Colonic mucosa (tissue), 4 donors: ENCODE data around the gene ACOXL. TPM values are rescaled to one million over a fixed set of nuclear protein-coding genes. Genes with fewer than 3 reads are reported as not detected.
"Not testable (repeated sequence)": the region's sequence is repeated elsewhere in the genome, so short reads cannot be mapped to it uniquely, and the experiment has no call there.

ENCODE experiments used
- DNase-seq: peaks from one replicate; pipeline ENCODE4 v3.0.0-alpha.2; 2020
- H3K27ac ChIP-seq: fragments of 200-600 bp; one replicate; pipeline ENCODE4 v1.8.0; 2021
- H3K27me3 ChIP-seq: fragments of 200-600 bp; one replicate; pipeline ENCODE4 v1.8.0; 2021
- H3K36me3 ChIP-seq: fragments of 200-600 bp; one replicate; pipeline ENCODE4 v1.8.0; 2021
- H3K4me1 ChIP-seq: fragments of 200-600 bp; one replicate; pipeline ENCODE4 v1.8.0; 2021; ENCODE audit warnings: mild to moderate bottlenecking
- H3K4me3 ChIP-seq: fragments of 200-600 bp; one replicate; pipeline ENCODE4 v1.8.0; 2021
- H3K9ac ChIP-seq, 2 donors: one replicate each; pipeline ENCODE4 v1.7.0; 2013; ENCODE audit warnings: control low read depth in 2 of 2, low read depth in 2 of 2, low read length in 2 of 2
- H3K9me3 ChIP-seq: fragments of 200-600 bp; one replicate; pipeline ENCODE4 v1.8.0; 2021
- CTCF ChIP-seq: fragments of 200-600 bp; IDR thresholded peaks from one replicate; pipeline ENCODE4 v1.8.0; 2022; ENCODE audit warnings: antibody characterized with exemption, mild to moderate bottlenecking
- intact Hi-C: fragments of 100-400 bp; cut with DNase I; formaldehyde crosslinking; loops from one replicate; pipeline ENCODE4 v1.14.1; 2022
- total RNA-seq, 2 donors: library from RNA; stranded (reverse); fragmentation: NEBNext Ultra II Directional in 1 of 2; extraction: Animal tissue kit (Norgen Biotek cat#: 25700) in 1 of 2; gene quantifications; one replicate each; pipeline ENCODE4 v1.2.1, GENCODE V29; 2021
- donor health status: healthy.
- donor health status: DM: no; HTN: no; CAD: no.
- donor health status: DM: no; HTN: no; CAD: no.

Gene ACOXL
- total RNA-seq, 2 donors from 2014 or later: 0.32 to 0.82 TPM

- TF ChIP-seq CTCF: peak; percentile 9
- Histone ChIP-seq H3K4me3 (no peak overlapping the region), H3K9ac (no peak overlapping the region), H3K9me3 (no peaks in the 10 kb centered on the region), H3K36me3 (no peaks in the 10 kb centered on the region), H3K27ac (no peak overlapping the region), H3K27me3 (no peaks in the 10 kb centered on the region), H3K4me1 (no peaks in the 10 kb centered on the region)
- DNase-seq: no peak
- intact Hi-C loops: no loop called here
Observed at GRCh38 chr2:110854355-110855081, 122.1 kb downstream of the ACOXL start.

- H3K27ac ChIP-seq, intact Hi-C loops, H3K9me3 ChIP-seq, H3K27me3 ChIP-seq, H3K4me3 ChIP-seq, H3K4me1 ChIP-seq, H3K36me3 ChIP-seq, H3K9ac ChIP-seq, DNase-seq: not testable (repeated sequence)
Observed at GRCh38 chr2:110855841-110856240, 123.5 kb downstream of the ACOXL start.

GRCh38 chr2:110858135-110858725, 125.9 kb downstream of the ACOXL start:
- H3K27ac ChIP-seq: no peak overlapping the region
- H3K9me3 ChIP-seq: no peaks in the 10 kb centered on the region
- H3K27me3 ChIP-seq: no peaks in the 10 kb centered on the region
- TF ChIP-seq CTCF: no peak
- no peaks in the 10 kb centered on the region for H3K36me3 ChIP-seq
- H3K4me3 ChIP-seq: no peak overlapping the region
- intact Hi-C loops: no loop called here
- no peak for DNase-seq
- H3K4me1 ChIP-seq: no peaks in the 10 kb centered on the region
- H3K9ac ChIP-seq: no peak overlapping the region

- H3K4me3 ChIP-seq: no peak overlapping the region
- intact Hi-C loops: no loop called here
- H3K27ac ChIP-seq: no peak overlapping the region
- no peaks in the 10 kb centered on the region for H3K27me3 ChIP-seq
- no peaks in the 10 kb centered on the region for H3K36me3 ChIP-seq
- no peak overlapping the region for H3K9ac ChIP-seq
- H3K9me3 ChIP-seq: no peaks in the 10 kb centered on the region
- no peak for TF ChIP-seq CTCF
- no peak for DNase-seq
- no peaks in the 10 kb centered on the region for H3K4me1 ChIP-seq
Observed at GRCh38 chr2:110858993-110859701, 126.8 kb downstream of the ACOXL start.

- H3K9me3 ChIP-seq: no peaks in the 10 kb centered on the region
- no peaks in the 10 kb centered on the region for H3K27me3 ChIP-seq
- DNase-seq: no peak
- intact Hi-C loops: no loop called here
- TF ChIP-seq CTCF: no peak
- H3K4me1 ChIP-seq: no peaks in the 10 kb centered on the region
- H3K27ac ChIP-seq: no peak overlapping the region
- H3K4me3 ChIP-seq: no peak overlapping the region
- no peak overlapping the region for H3K9ac ChIP-seq
- no peaks in the 10 kb centered on the region for H3K36me3 ChIP-seq
Observed at GRCh38 chr2:110860630-110861029, 128.3 kb downstream of the ACOXL start.
